Colonic mucosa (tissue), 4 donors: Measurements from ENCODE around the gene ADGRL1. TPM values are rescaled to one million over a fixed set of nuclear protein-coding genes. Genes with fewer than 3 reads are reported as not detected.
"Not testable (repeated sequence)": the region's sequence is repeated elsewhere in the genome, so short reads cannot be mapped to it uniquely, and the experiment has no call there.

Source experiments
- DNase-seq: peaks from one replicate; pipeline ENCODE4 v3.0.0-alpha.2; 2020
- H3K27ac ChIP-seq: fragments of 200-600 bp; one replicate; pipeline ENCODE4 v1.8.0; 2021
- H3K27me3 ChIP-seq: fragments of 200-600 bp; one replicate; pipeline ENCODE4 v1.8.0; 2021
- H3K36me3 ChIP-seq: fragments of 200-600 bp; one replicate; pipeline ENCODE4 v1.8.0; 2021
- H3K4me1 ChIP-seq: fragments of 200-600 bp; one replicate; pipeline ENCODE4 v1.8.0; 2021; ENCODE audit warnings: mild to moderate bottlenecking
- H3K4me3 ChIP-seq: fragments of 200-600 bp; one replicate; pipeline ENCODE4 v1.8.0; 2021
- H3K9ac ChIP-seq, 2 donors: one replicate each; pipeline ENCODE4 v1.7.0; 2013; ENCODE audit warnings: control low read depth in 2 of 2, low read depth in 2 of 2, low read length in 2 of 2
- H3K9me3 ChIP-seq: fragments of 200-600 bp; one replicate; pipeline ENCODE4 v1.8.0; 2021
- CTCF ChIP-seq: fragments of 200-600 bp; IDR thresholded peaks from one replicate; pipeline ENCODE4 v1.8.0; 2022; ENCODE audit warnings: antibody characterized with exemption, mild to moderate bottlenecking
- intact Hi-C: fragments of 100-400 bp; cut with DNase I; formaldehyde crosslinking; loops from one replicate; pipeline ENCODE4 v1.14.1; 2022
- total RNA-seq, 2 donors: library from RNA; stranded (reverse); fragmentation: NEBNext Ultra II Directional in 1 of 2; extraction: Animal tissue kit (Norgen Biotek cat#: 25700) in 1 of 2; gene quantifications; one replicate each; pipeline ENCODE4 v1.2.1, GENCODE V29; 2021
- donor health status: healthy.
- donor health status: DM: no; HTN: no; CAD: no.
- donor health status: DM: no; HTN: no; CAD: no.

Gene ADGRL1
- total RNA-seq, 2 donors from 2014 or later: 18.4 to 28.0 TPM

GRCh38 chr19:14198384-14199376, 7.3 kb downstream of the ADGRL1 start:
- intact Hi-C loops: loop anchor here (5.0 kb wide), 1 partner anchor 149 kb away; no protein-coding TSS in a partner anchor
- Histone ChIP-seq H3K27ac (no peak overlapping the region), H3K36me3 (no peaks in the 10 kb centered on the region), H3K9ac (no peak overlapping the region), H3K4me3 (no peak overlapping the region), H3K4me1 (no peaks in the 10 kb centered on the region), H3K27me3 (no peaks in the 10 kb centered on the region), H3K9me3 (no peaks in the 10 kb centered on the region)
- TF ChIP-seq CTCF: no peak
- DNase-seq: no peak

GRCh38 chr19:14197882-14198281, 8.1 kb downstream of the ADGRL1 start:
- Histone ChIP-seq H3K4me1 (no peaks in the 10 kb centered on the region), H3K4me3 (no peak overlapping the region), H3K27me3 (no peaks in the 10 kb centered on the region), H3K9ac (no peak overlapping the region), H3K9me3 (no peaks in the 10 kb centered on the region), H3K27ac (no peak overlapping the region), H3K36me3 (no peaks in the 10 kb centered on the region)
- intact Hi-C loops: loop anchor here (5.0 kb wide), 1 partner anchor 149 kb away; no protein-coding TSS in a partner anchor
- TF ChIP-seq CTCF: no peak
- no peak for DNase-seq

- H3K27ac ChIP-seq, DNase-seq, H3K36me3 ChIP-seq, H3K9me3 ChIP-seq, H3K4me1 ChIP-seq, H3K4me3 ChIP-seq, H3K9ac ChIP-seq, H3K27me3 ChIP-seq: not testable (repeated sequence)
- intact Hi-C loops: loop anchor here (5.0 kb wide), 1 partner anchor 150 kb away; no protein-coding TSS in a partner anchor
Observed at GRCh38 chr19:14197288-14197687, 8.7 kb downstream of the ADGRL1 start.

- intact Hi-C loops: loop anchor here (5.0 kb wide), 1 partner anchor 151 kb away; no protein-coding TSS in a partner anchor
- H3K9ac ChIP-seq, H3K9me3 ChIP-seq, H3K4me1 ChIP-seq, H3K36me3 ChIP-seq, H3K27me3 ChIP-seq, H3K4me3 ChIP-seq, H3K27ac ChIP-seq: not testable (repeated sequence)
- TF ChIP-seq CTCF: peak; percentile 53
- DNase-seq: peak; percentile 78
Observed at GRCh38 chr19:14196105-14196504, 9.9 kb downstream of the ADGRL1 start.

- not testable (repeated sequence) for H3K9ac ChIP-seq, H3K4me3 ChIP-seq, DNase-seq, H3K27me3 ChIP-seq, H3K4me1 ChIP-seq, H3K27ac ChIP-seq, H3K9me3 ChIP-seq, H3K36me3 ChIP-seq
- intact Hi-C loops: loop anchor here (5.0 kb wide), 1 partner anchor 152 kb away; no protein-coding TSS in a partner anchor
Observed at GRCh38 chr19:14195216-14195615, 10.8 kb downstream of the ADGRL1 start.

GRCh38 chr19:14189415-14189814, 16.6 kb downstream of the ADGRL1 start:
- no peak overlapping the region for H3K9ac ChIP-seq
- H3K36me3 ChIP-seq: no peaks in the 10 kb centered on the region
- no peaks in the 10 kb centered on the region for H3K9me3 ChIP-seq
- H3K4me3 ChIP-seq: no peak overlapping the region
- no peaks in the 10 kb centered on the region for H3K4me1 ChIP-seq
- no peaks in the 10 kb centered on the region for H3K27me3 ChIP-seq
- DNase-seq: no peak
- intact Hi-C loops: no loop called here
- no peak for TF ChIP-seq CTCF
- H3K27ac ChIP-seq: no peak overlapping the region

- H3K27me3 ChIP-seq, H3K4me3 ChIP-seq, H3K9ac ChIP-seq, H3K36me3 ChIP-seq, intact Hi-C loops, H3K27ac ChIP-seq, DNase-seq, H3K9me3 ChIP-seq, H3K4me1 ChIP-seq: not testable (repeated sequence)
Observed at GRCh38 chr19:14188086-14188485, 17.9 kb downstream of the ADGRL1 start.
